ENCODE data around the gene PIP5K1C.

The PIP5K1C gene

DNA sequence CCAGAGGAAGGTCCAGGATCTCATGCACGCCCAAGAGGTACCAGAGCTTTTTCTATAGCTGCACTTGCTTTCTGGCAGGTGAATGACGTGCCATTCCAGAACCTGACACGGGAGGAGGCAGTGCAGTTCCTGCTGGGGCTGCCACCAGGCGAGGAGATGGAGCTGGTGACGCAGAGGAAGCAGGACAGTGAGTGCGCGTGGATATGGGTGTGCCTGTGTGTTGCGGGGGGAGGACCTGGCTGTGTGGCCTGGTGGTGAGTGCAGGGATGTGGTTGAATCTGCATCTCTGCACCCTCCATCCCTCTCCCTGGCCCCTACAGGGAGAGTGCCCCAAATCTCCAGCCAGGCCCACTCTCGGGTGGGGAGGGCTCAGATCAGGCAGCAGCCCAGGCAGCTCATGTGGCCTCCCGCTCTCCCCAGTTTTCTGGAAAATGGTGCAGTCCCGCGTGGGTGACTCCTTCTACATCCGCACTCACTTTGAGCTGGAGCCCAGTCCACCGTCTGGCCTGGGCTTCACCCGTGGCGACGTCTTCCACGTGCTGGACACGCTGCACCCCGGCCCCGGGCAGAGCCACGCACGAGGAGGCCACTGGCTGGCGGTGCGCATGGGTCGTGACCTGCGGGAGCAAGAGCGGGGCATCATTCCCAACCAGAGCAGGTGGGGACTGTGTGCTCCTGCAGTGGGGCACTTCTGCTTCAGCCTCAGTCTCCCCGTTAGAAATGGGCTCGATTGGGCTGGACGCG lies 38.4 kb upstream of the PIP5K1C start:
- no peak for DNase-seq (ENCODE audit: low read depth)
- TF ChIP-seq, protein P1, sequence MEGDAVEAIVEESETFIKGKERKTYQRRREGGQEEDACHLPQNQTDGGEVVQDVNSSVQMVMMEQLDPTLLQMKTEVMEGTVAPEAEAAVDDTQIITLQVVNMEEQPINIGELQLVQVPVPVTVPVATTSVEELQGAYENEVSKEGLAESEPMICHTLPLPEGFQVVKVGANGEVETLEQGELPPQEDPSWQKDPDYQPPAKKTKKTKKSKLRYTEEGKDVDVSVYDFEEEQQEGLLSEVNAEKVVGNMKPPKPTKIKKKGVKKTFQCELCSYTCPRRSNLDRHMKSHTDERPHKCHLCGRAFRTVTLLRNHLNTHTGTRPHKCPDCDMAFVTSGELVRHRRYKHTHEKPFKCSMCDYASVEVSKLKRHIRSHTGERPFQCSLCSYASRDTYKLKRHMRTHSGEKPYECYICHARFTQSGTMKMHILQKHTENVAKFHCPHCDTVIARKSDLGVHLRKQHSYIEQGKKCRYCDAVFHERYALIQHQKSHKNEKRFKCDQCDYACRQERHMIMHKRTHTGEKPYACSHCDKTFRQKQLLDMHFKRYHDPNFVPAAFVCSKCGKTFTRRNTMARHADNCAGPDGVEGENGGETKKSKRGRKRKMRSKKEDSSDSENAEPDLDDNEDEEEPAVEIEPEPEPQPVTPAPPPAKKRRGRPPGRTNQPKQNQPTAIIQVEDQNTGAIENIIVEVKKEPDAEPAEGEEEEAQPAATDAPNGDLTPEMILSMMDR (conservative IDR thresholded peaks at IDR 0.05; ENCODE audit: low read depth, low read length): no peak
- H3K4me3 ChIP-seq (ENCODE audit: low read depth, low read length): no peak overlapping the region

DNA sequence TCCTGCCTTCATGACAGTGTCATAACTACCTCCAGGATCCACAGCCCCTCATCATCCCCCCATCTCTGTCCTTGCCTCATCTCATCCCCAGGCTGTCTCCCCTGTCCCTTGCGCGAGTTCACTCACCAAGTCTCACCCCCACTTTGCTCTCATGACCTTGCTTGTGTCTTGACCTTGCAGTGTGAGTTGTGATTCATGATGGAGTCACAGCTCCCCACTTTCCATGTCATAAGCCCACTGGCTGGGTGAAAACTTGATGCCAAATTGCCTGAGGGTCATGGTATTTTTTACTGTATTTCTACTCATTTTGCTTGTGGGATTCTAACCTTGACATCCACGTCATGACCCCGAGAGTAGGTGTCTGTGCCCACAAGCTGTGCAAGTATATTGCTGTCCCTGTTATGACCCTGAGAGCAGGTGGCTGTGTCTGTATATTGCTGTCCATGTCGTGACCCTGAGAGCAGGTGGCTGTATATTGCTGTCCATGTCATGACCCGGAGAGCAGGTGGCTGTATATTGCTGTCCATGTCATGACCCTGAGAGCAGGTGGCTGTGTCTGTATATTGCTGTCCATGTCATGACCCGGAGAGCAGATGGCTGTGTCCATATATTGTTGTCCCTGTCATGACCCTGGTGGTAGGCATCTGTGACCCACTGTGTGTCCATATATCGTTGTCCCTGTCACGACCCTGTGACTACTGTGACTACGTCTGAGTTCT lies 37.4 kb upstream of the PIP5K1C start:
- no peak for DNase-seq (ENCODE audit: low read depth)
- no peak overlapping the region for H3K4me3 ChIP-seq (ENCODE audit: low read depth, low read length)
- TF ChIP-seq, protein P1 (conservative IDR thresholded peaks at IDR 0.05; ENCODE audit: low read depth, low read length): no peak

DNA sequence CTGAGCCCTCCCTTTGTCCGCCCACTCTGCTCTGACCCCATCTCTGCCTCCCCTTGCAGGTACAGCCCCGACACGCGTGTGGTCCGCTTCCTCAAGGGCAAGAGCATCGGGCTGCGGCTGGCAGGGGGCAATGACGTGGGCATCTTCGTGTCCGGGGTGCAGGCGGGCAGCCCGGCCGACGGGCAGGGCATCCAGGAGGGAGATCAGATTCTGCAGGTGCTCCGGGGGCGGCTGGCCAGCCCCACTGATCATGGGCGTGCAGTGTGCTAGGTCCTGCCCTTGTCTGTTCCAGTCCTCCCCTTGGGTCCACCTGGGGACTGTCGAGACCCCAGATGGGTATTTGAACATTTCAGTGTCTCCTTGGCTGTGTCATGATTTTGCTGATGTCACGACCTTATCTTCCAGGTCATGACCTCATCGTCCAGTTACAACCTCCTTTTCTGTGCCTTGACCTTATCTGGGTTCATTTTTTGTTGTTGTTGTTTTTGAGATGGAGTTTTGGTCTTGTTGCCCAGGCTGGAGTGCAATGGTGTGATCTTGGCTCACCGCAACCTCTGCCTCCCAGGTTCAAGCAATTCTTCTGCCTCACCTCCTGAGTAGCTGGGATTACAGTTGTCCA lies 35.9 kb upstream of the PIP5K1C start:
- DNase-seq (ENCODE audit: low read depth): no peak
- TF ChIP-seq, protein P1 (conservative IDR thresholded peaks at IDR 0.05; ENCODE audit: low read depth, low read length): no peak
- no peak overlapping the region for H3K4me3 ChIP-seq (ENCODE audit: low read depth, low read length)

DNA sequence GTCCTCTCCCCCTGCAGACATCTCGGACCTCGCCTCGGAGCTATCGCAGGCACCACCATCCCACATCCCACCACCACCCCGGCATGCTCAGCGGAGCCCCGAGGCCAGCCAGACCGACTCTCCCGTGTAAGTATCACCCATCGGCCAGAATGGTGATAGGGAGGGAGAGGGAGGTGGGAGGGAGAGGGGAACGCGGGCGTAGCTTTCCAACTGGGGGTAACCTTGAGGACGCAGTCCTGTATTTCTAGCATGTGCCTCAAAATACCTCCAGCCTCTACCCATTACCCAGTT lies 34.0 kb upstream of the PIP5K1C start:
- TF ChIP-seq, protein P1 (conservative IDR thresholded peaks at IDR 0.05; ENCODE audit: low read depth, low read length): no peak
- H3K4me3 ChIP-seq (ENCODE audit: low read depth, low read length): no peak overlapping the region
- no peak for DNase-seq (ENCODE audit: low read depth)

DNA sequence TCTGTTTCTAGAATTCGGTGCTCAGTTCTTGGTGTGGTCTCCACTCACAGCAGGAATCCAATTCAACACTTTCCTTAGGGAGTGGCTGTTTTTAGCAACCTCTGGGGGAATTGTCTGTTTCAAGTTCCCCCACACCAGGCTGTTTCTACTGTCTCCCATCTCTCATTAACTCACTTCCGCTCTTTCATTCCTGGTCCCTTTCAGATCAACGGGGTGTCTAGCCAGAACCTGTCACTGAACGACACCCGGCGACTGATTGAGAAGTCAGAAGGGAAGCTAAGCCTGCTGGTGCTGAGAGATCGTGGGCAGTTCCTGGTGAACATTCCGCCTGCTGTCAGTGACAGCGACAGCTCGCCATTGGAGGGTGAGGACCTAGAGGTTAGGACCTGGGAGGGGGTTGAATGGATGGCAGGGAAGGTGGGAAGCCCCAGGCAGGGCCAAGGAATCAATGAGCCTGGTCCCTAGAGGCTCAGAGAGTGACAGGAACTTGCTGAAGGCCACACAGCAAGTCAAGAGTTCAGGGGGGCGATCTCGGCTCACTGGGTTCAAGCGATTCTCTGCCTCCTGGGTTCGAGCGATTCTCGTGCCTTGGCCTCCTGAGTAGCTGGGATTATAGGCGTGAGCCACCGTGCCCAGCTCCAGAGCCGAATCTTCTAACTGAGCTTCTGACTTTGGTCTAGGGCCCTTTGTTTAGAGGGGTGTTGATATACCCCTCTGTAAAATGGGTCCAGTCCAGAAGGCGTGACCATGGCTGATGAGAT lies 33.5 kb upstream of the PIP5K1C start:
- TF ChIP-seq, protein P1 (conservative IDR thresholded peaks at IDR 0.05; ENCODE audit: low read depth, low read length): no peak
- no peak overlapping the region for H3K4me3 ChIP-seq (ENCODE audit: low read depth, low read length)
- DNase-seq (ENCODE audit: low read depth): no peak

DNA sequence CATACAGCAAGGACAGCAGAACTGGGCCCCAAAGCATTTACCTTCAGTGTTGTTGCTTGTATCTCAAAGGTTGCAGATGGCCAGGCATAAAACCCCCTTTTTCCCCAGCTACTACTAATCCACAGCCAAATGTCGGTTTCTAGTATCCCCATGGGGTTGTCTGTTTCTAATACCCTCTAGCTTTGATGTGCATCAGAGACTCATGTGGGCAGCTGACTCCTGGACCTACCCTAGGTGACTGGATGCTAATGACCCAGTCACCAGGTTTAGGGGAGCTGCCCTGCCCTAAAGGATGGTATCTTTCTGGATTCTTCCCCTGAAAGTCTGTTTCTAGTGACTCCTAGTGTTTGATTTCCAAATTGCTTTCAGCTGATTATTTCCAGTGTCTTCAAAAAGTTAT lies 31.8 kb upstream of the PIP5K1C start:
- no peak for DNase-seq (ENCODE audit: low read depth)
- TF ChIP-seq, protein P1 (conservative IDR thresholded peaks at IDR 0.05; ENCODE audit: low read depth, low read length): peak; percentile 19
- H3K4me3 ChIP-seq (ENCODE audit: low read depth, low read length): no peak overlapping the region
